ENCODE measurements around the gene CPSF7. TPM values are rescaled to one million over a fixed set of nuclear protein-coding genes. Genes with fewer than 3 reads are reported as not detected.

The CPSF7 gene, protein sequence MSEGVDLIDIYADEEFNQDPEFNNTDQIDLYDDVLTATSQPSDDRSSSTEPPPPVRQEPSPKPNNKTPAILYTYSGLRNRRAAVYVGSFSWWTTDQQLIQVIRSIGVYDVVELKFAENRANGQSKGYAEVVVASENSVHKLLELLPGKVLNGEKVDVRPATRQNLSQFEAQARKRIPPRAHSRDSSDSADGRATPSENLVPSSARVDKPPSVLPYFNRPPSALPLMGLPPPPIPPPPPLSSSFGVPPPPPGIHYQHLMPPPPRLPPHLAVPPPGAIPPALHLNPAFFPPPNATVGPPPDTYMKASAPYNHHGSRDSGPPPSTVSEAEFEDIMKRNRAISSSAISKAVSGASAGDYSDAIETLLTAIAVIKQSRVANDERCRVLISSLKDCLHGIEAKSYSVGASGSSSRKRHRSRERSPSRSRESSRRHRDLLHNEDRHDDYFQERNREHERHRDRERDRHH
- 10 to 100 TPM; 29.9 to 45.2 (median 40.7) TPM for total RNA-seq

DNA sequence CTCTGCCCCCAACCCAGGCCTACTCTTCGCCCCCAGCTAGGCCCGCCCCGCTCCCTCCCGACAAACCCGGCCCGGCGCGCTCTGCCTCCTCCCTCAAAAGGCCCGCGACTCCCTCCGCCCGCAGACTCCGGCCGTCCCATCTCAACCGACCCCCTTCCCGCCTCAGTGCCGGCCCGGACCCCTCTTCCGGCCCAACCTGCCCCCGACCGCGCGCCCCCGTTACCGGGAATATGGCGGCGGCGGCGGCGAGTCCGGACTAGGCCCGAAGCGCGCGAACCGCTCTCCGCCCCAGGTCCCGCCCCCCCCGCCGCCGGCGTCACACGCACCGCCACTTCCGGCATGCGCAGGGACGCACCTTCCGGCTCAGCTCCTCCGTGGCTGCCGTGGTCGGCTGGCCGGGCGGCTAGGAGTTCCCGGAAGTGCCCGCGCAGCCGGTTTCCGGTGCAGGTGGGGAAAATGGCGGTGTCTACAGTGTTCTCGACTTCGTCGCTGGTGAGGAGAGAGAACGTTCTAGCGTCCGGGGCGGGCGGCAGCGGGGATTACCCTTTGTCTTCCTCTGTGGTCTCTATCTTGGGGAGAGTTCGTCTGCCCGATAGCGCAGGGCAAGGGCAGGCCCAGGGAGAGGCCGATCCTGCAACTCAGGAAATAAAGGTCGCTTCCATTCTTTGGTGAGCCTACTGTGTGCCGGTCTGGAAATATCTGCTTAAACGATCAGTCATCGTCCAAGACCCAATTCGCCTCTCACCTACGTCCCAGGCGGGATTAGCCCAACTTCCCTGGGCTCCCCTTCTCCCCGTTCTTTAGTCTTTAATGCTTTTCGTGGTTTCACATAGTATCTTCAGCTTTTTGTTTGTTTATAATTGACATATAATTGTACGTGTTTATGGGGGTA lies at the start of gene CPSF7, which contains the start of gene SDHAF2:
TSS of gene CPSF7 (minus strand) at position 285 of the 892 bp plus-strand sequence. CDS start 740 bp downstream, outside the sequence.
TSS of gene SDHAF2 (plus strand) at position 434 of the 892 bp plus-strand sequence. CDS start at position 457, 23 bp downstream.
- H3K9me3 ChIP-seq, result no peaks in the 10 kb centered on the region
- peaks cover 32 to 50% (median 37%) of the 10 kb centered on the region in 4 donors for H3K36me3 ChIP-seq
- under 1% methylated on average over 44 of the region's 82 CpGs for WGBS
- H3K4me1 ChIP-seq, result peaks cover 39 to 67% (median 62%) of the 10 kb centered on the region in 4 donors
- peak within 1 kb of the TSS; percentile 77 to 96 (median 90) for H3K4me3 ChIP-seq
- peak within 1 kb of the TSS; percentile 97 to 100 (median 98) for H3K27ac ChIP-seq (replicated peaks in 1 of 4)
- intact Hi-C loops (cut with DNase I), result no loop called here
- DNase-seq (ENCODE audit: extremely low spot score), result peak; percentile 99
- TF ChIP-seq POLR2AphosphoS5 (IDR thresholded peaks at IDR 0.05) (peak; percentile 88 to 94), POLR2A (IDR thresholded peaks at IDR 0.05; ENCODE audit: low read depth) (peak; percentile 72), EP300 (IDR thresholded peaks at IDR 0.05) (no peak)
- TF ChIP-seq, protein P1, sequence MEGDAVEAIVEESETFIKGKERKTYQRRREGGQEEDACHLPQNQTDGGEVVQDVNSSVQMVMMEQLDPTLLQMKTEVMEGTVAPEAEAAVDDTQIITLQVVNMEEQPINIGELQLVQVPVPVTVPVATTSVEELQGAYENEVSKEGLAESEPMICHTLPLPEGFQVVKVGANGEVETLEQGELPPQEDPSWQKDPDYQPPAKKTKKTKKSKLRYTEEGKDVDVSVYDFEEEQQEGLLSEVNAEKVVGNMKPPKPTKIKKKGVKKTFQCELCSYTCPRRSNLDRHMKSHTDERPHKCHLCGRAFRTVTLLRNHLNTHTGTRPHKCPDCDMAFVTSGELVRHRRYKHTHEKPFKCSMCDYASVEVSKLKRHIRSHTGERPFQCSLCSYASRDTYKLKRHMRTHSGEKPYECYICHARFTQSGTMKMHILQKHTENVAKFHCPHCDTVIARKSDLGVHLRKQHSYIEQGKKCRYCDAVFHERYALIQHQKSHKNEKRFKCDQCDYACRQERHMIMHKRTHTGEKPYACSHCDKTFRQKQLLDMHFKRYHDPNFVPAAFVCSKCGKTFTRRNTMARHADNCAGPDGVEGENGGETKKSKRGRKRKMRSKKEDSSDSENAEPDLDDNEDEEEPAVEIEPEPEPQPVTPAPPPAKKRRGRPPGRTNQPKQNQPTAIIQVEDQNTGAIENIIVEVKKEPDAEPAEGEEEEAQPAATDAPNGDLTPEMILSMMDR (IDR thresholded peaks at IDR 0.05), result peak in 1 of 3 experiments; percentile 10
- no peaks in the 10 kb centered on the region for H3K27me3 ChIP-seq

DNA sequence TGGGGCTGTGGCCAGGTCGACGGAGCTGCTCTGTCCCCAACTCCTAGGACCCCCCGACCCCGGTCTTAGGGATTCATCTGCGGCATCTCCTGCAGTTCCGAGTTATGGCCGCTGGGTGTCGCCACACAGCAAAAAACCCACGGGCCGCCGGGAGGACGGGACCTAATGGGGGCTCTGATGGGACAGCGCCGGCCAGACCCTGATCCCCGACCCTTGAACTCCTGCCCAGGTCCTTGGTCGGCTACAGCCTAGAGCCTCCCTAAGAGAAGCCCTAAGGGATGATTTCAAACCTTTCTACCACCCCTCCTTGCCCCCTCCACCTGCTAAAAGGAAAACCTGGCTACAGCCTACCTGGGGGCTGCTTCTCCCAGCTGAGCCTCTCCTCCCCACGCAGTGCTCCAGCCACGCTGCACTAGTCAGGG lies 48.0 kb upstream of the CPSF7 start:
- TF ChIP-seq EP300 (IDR thresholded peaks at IDR 0.05), result no peak
- TF ChIP-seq, protein P1 (IDR thresholded peaks at IDR 0.05), result peak; percentile 88 to 97 (median 93)
- TF ChIP-seq POLR2AphosphoS5 (IDR thresholded peaks at IDR 0.05), result no peak
- no peak for TF ChIP-seq POLR2A (IDR thresholded peaks at IDR 0.05; ENCODE audit: low read depth)
- H3K4me3 ChIP-seq, result no peak overlapping the region
- WGBS, result 3% methylated on average over 16 of the region's 18 CpGs
- DNase-seq (ENCODE audit: extremely low spot score), result no peak
- H3K27me3 ChIP-seq, result peaks cover 0 to 22% (median 2%) of the 10 kb centered on the region in 4 donors
- H3K36me3 ChIP-seq, result peaks cover 0 to 8% (median 0%) of the 10 kb centered on the region in 4 donors
- intact Hi-C loops (cut with DNase I), result loop anchor here (2.0 kb wide), 2 partner anchors 39 to 161 kb away; no protein-coding TSS in a partner anchor
- H3K27ac ChIP-seq (replicated peaks in 1 of 4), result peak overlapping the region in 2 of 4 donors; percentile 2 to 8
- peaks cover 23 to 33% (median 28%) of the 10 kb centered on the region in 4 donors for H3K4me1 ChIP-seq
- no peaks in the 10 kb centered on the region for H3K9me3 ChIP-seq

DNA sequence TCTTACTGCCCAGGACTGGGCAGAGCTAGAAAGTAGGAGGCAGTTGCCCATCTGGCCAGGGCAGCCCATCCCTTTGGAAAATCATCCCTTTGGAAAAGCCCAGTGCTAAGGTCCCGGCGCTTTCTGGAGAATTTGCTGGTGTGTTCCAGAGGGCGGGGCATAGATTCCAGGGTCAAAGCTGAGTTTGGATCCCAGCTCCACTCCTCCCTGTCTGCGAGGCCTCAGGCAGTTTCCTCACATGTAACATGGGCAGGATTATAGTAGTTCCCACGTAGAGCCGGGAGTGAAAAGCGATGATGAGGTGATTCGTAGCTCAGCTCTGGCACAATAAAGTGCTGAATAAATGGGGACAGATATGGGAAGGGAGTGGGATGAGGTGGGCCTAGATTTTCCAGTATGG lies 47.4 kb upstream of the CPSF7 start:
- Histone ChIP-seq H3K27ac (replicated peaks in 1 of 4) (peak overlapping the region in 2 of 4 donors; percentile 2 to 8), H3K36me3 (peaks cover 0 to 8% (median 0%) of the 10 kb centered on the region in 4 donors), H3K27me3 (peaks cover 0 to 16% (median 2%) of the 10 kb centered on the region in 4 donors), H3K4me3 (no peak overlapping the region), H3K4me1 (peaks cover 24 to 39% (median 34%) of the 10 kb centered on the region in 4 donors), H3K9me3 (no peaks in the 10 kb centered on the region)
- intact Hi-C loops (cut with DNase I), result loop anchor here (2.0 kb wide), 1 partner anchor 40 kb away; no protein-coding TSS in a partner anchor
- no peak for TF ChIP-seq EP300 (IDR thresholded peaks at IDR 0.05)
- 55% methylated on average over 6 of the region's 8 CpGs for WGBS
- DNase-seq (ENCODE audit: extremely low spot score), result no peak

DNA sequence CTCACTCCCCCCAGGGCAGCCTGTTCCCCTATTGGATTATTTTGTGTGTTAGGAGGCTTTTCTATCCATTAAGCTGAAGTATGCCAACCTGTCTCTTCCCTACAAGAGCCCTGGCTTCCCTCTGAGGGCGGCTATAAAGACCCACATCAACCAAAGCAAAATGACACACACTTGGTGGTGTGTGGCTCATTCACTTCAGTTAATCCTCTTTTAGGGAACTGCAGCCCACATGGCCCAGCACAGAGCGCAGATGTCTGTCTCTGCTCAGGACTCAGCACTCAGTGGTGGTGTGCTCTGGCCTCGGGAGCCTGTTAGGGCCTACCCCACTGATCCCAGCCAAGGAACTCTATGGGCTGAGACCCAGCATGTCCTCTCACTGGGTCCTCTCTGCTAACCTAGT lies 46.6 kb upstream of the CPSF7 start:
- intact Hi-C loops (cut with DNase I), result loop anchor here (2.0 kb wide), 1 partner anchor 40 kb away; no protein-coding TSS in a partner anchor
- WGBS, result 83% methylated on average over 2 of the region's 3 CpGs
- Histone ChIP-seq H3K4me1 (peaks cover 23 to 39% (median 37%) of the 10 kb centered on the region in 4 donors), H3K4me3 (no peak overlapping the region), H3K9me3 (no peaks in the 10 kb centered on the region), H3K27ac (replicated peaks in 1 of 4) (no peak overlapping the region), H3K27me3 (peaks cover 0 to 9% (median 2%) of the 10 kb centered on the region in 4 donors), H3K36me3 (peaks cover 0 to 9% (median 0%) of the 10 kb centered on the region in 4 donors)
- no peak for TF ChIP-seq POLR2A (IDR thresholded peaks at IDR 0.05; ENCODE audit: low read depth)
- no peak for TF ChIP-seq POLR2AphosphoS5 (IDR thresholded peaks at IDR 0.05)
- TF ChIP-seq, protein P1 (IDR thresholded peaks at IDR 0.05), result no peak
- TF ChIP-seq EP300 (IDR thresholded peaks at IDR 0.05), result no peak
- DNase-seq (ENCODE audit: extremely low spot score), result no peak
